Spinal cord (tissue), 10 donors: ENCODE data around the gene ADAM15. TPM values are rescaled to one million over a fixed set of nuclear protein-coding genes. Genes with fewer than 3 reads are reported as not detected.

Experiments used
- DNase-seq, 6 donors: peaks; one replicate each; pipeline versions ENCODE4 v3.0.0 to v3.0.0-alpha.2; 2013 to 2015; ENCODE audit warnings: low spot score in 6 of 6, low read depth in 4 of 6
- H3K27ac ChIP-seq: one replicate; pipeline ENCODE4 v1.5.1; 2013; ENCODE audit warnings: low read depth, low read length, control low read depth
- H3K27me3 ChIP-seq: one replicate; pipeline ENCODE4 v1.6.1; 2013; ENCODE audit warnings: low read length; ENCODE audit not compliant: control insufficient read depth, insufficient read depth
- H3K36me3 ChIP-seq: one replicate; pipeline ENCODE4 v1.6.1; 2013; ENCODE audit warnings: low read length; ENCODE audit not compliant: control insufficient read depth, insufficient read depth
- H3K4me1 ChIP-seq: one replicate; pipeline ENCODE4 v1.6.1; 2013; ENCODE audit warnings: low read length; ENCODE audit not compliant: control insufficient read depth, insufficient read depth
- H3K4me3 ChIP-seq: one replicate; pipeline ENCODE4 v1.5.1; 2013; ENCODE audit warnings: low read depth, low read length, control low read depth
- H3K9me3 ChIP-seq: one replicate; pipeline ENCODE4 v1.6.1; 2013; ENCODE audit warnings: low read length; ENCODE audit not compliant: control insufficient read depth, insufficient read depth
- WGBS: methylation state at CpG from one replicate; pipeline ENCODE4 v1.1.5; 2013; ENCODE audit warnings: missing lambda C conversion rate; ENCODE audit not compliant: insufficient coverage; 5-methylcytosine and 5-hydroxymethylcytosine counted together
- polyA plus RNA-seq, 2 donors: library from polyadenylated mRNA; unstranded; fragments of 120-200 nt; gene quantifications; one replicate each; pipeline ENCODE4 v1.2.1, GENCODE V29; 2013; ENCODE audit not compliant: insufficient read length in 2 of 2
- total RNA-seq, 2 donors: library from RNA; depleted of rRNA in 1 of 2; stranded (reverse); fragments of 120-200 nt in 1 of 2; fragments of >200 nt in 1 of 2; gene quantifications; one replicate each; pipeline versions ENCODE4 v1.2.3 to v1.2.4, GENCODE V29; 2013 to 2014
- donor health status: healthy.

The ADAM15 gene
- total and polyA plus RNA-seq, 4 donors = 29.9 to 100 (median 65.8) TPM

GRCh38 chr1:155083052-155083541 is 32.0 kb downstream of the ADAM15 start:
- no peak for DNase-seq

GRCh38 chr1:155083865-155084721 is 33.0 kb downstream of the ADAM15 start:
- 25% methylated on average over 10 of the region's 21 CpGs for WGBS
- H3K36me3 ChIP-seq = peaks cover 26% of the 10 kb centered on the region
- peaks cover 39% of the 10 kb centered on the region for H3K27me3 ChIP-seq
- H3K4me1 ChIP-seq = peaks cover 70% of the 10 kb centered on the region
- H3K4me3 ChIP-seq = peak overlapping the region; percentile 84
- H3K27ac ChIP-seq = peak overlapping the region; percentile 97
- no peaks in the 10 kb centered on the region for H3K9me3 ChIP-seq
- DNase-seq = peak in 2 of 6 donors; percentile 68 to 71

More at GRCh38 chr1:155083052-155083541, 32.0 kb downstream of the ADAM15 start:
- 51% methylated on average over 6 of the region's 6 CpGs for WGBS
- no peak overlapping the region for H3K4me3 ChIP-seq
- H3K9me3 ChIP-seq = no peaks in the 10 kb centered on the region
- H3K36me3 ChIP-seq = peaks cover 26% of the 10 kb centered on the region
- H3K27me3 ChIP-seq = peaks cover 40% of the 10 kb centered on the region
- H3K4me1 ChIP-seq = peaks cover 77% of the 10 kb centered on the region
- no peak overlapping the region for H3K27ac ChIP-seq

GRCh38 chr1:155084722-155085503 is 33.8 kb downstream of the ADAM15 start:
- peak overlapping the region; percentile 97 for H3K27ac ChIP-seq
- no peaks in the 10 kb centered on the region for H3K9me3 ChIP-seq
- peaks cover 61% of the 10 kb centered on the region for H3K4me1 ChIP-seq
- H3K4me3 ChIP-seq = peak overlapping the region; percentile 84
- H3K27me3 ChIP-seq = peaks cover 32% of the 10 kb centered on the region
- DNase-seq = peak in 5 of 6 donors; percentile 97 to 99 (median 98)
- H3K36me3 ChIP-seq = peaks cover 26% of the 10 kb centered on the region
- WGBS = under 1% methylated on average over 66 of the region's 67 CpGs

GRCh38 chr1:155085504-155086127 is 34.5 kb downstream of the ADAM15 start:
- Histone ChIP-seq H3K36me3 (peaks cover 26% of the 10 kb centered on the region), H3K27me3 (peaks cover 25% of the 10 kb centered on the region), H3K9me3 (no peaks in the 10 kb centered on the region), H3K27ac (peak overlapping the region; percentile 97), H3K4me1 (peaks cover 54% of the 10 kb centered on the region), H3K4me3 (peak overlapping the region; percentile 84)
- WGBS = 1% methylated on average over 25 of the region's 32 CpGs
- DNase-seq = no peak

- H3K4me3 ChIP-seq = no peak overlapping the region
- H3K36me3 ChIP-seq = peaks cover 26% of the 10 kb centered on the region
- peaks cover 52% of the 10 kb centered on the region for H3K4me1 ChIP-seq
- no peaks in the 10 kb centered on the region for H3K9me3 ChIP-seq
- peaks cover 21% of the 10 kb centered on the region for H3K27me3 ChIP-seq
- 14% methylated on average over 20 of the region's 24 CpGs for WGBS
- DNase-seq = peak in 2 of 6 donors; percentile 57 to 75
- no peak overlapping the region for H3K27ac ChIP-seq
Observed at GRCh38 chr1:155086128-155086741, 35.1 kb downstream of the ADAM15 start.

GRCh38 chr1:155086856-155087535 is 35.9 kb downstream of the ADAM15 start:
- H3K27ac ChIP-seq = no peak overlapping the region
- DNase-seq = no peak
- no peaks in the 10 kb centered on the region for H3K9me3 ChIP-seq
- WGBS = no CpG with 5 or more reads among the region's 8 CpGs
- peaks cover 53% of the 10 kb centered on the region for H3K4me1 ChIP-seq
- no peak overlapping the region for H3K4me3 ChIP-seq
- peaks cover 26% of the 10 kb centered on the region for H3K36me3 ChIP-seq
- peaks cover 15% of the 10 kb centered on the region for H3K27me3 ChIP-seq

- Histone ChIP-seq H3K36me3 (peaks cover 17% of the 10 kb centered on the region), H3K27me3 (no peaks in the 10 kb centered on the region), H3K9me3 (no peaks in the 10 kb centered on the region), H3K4me3 (no peak overlapping the region), H3K27ac (no peak overlapping the region), H3K4me1 (peaks cover 29% of the 10 kb centered on the region)
- DNase-seq = peak in 3 of 6 donors; percentile 51 to 90 (median 90)
- 25% methylated on average over 19 of the region's 29 CpGs for WGBS
Observed at GRCh38 chr1:155091071-155092051, 40.2 kb downstream of the ADAM15 start.

- Histone ChIP-seq H3K27me3 (no peaks in the 10 kb centered on the region), H3K27ac (no peak overlapping the region), H3K4me3 (no peak overlapping the region), H3K4me1 (peaks cover 24% of the 10 kb centered on the region), H3K36me3 (peaks cover 9% of the 10 kb centered on the region), H3K9me3 (no peaks in the 10 kb centered on the region)
- no peak for DNase-seq
- WGBS = 84% methylated on average over 6 of the region's 6 CpGs
Observed at GRCh38 chr1:155092131-155092530, 41.0 kb downstream of the ADAM15 start.
